Measurements from ENCODE around the gene SWAP70.

GRCh38 chr11:9784602-9785315 is 120.9 kb downstream of the SWAP70 start:
- no peak for TF ChIP-seq SIN3A (IDR thresholded peaks at IDR 0.05; ENCODE audit: low read depth, low read length)
- no peak for TF ChIP-seq ASH2L (IDR thresholded peaks at IDR 0.05; ENCODE audit: borderline replicate concordance, low read depth)

Data from GM12878 (cell line).